GM18520 (cell line): ENCODE measurements around the gene CLEC9A.

Experiments used
- ATAC-seq: cut with Tn5 transposase; IDR thresholded peaks from one replicate; pipeline ENCODE4 v1.9.1; 2021; ENCODE audit not compliant: unreplicated experiment

CLEC9A gene

GRCh38 chr12:10065241-10065640 is 34.8 kb downstream of the CLEC9A start:
- no peak for ATAC-seq

GRCh38 chr12:10067264-10067663 is 36.8 kb downstream of the CLEC9A start:
- no peak for ATAC-seq

DNA sequence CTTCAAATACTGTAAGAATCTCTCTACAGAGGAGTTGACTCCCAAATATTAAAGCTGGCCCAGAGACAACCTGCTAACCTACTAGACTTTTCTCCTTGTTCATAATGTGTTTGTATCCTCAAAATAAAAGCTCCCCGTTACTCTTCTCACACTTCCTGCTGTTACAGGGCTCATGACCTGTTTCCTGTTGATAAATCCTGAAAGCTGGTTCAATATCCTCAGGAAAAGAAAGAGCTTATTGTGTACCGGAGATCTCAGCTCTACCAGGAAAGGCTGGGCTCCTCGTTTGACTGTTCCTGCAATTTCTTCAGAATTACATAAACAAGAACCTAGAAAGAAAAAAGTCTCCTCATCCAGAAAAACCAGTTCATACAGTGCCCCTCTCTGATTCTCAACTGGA is 37.5 kb downstream of the CLEC9A start:
- no peak for ATAC-seq

DNA sequence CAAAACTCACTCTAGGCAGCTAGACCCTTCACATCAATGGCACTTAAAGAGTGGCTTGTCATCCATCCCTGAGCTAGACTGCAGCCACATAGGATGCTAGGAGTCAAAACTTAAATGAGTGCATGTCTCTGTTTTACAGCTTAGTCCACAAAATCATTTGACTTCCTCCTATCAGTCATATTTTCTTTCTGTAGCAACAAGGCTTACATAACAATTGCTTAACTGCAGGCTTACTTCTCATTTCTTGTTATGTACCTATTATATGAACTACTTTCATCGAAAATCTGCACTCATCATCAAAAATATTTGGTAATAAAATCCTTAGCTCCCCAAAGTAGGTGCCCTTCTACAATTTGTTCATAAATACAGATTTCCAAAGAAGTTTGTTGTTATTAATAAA is 38.2 kb downstream of the CLEC9A start:
- no peak for ATAC-seq

GRCh38 chr12:10069099-10069498 is 38.6 kb downstream of the CLEC9A start:
- ATAC-seq, result no peak

- ATAC-seq, result no peak
Measured at GRCh38 chr12:10069976-10070375, 39.5 kb downstream of the CLEC9A start.

- ATAC-seq, result no peak
Measured at GRCh38 chr12:10070380-10070779, 39.9 kb downstream of the CLEC9A start.

DNA sequence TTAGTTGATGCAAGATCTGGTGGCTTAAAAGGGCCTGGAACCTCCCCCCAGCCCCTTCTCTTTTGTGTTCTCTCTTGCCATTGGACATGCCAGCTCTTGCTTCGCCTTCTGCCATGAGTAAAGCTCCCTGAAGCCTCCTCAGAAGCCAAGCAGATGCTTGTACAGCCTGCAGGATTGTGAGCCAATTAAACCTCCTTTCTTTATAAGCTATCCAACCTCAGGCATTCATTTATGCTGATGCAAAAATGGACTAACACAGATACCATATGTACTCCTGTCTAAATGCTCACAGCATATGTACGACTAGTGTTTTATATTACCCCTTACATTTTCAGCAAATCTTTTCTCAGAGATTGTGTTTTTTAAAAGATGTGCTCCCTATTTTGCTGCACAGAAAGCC is 41.6 kb downstream of the CLEC9A start:
- no peak for ATAC-seq

- ATAC-seq, result no peak
Measured at GRCh38 chr12:10073261-10073660, 42.8 kb downstream of the CLEC9A start.

DNA sequence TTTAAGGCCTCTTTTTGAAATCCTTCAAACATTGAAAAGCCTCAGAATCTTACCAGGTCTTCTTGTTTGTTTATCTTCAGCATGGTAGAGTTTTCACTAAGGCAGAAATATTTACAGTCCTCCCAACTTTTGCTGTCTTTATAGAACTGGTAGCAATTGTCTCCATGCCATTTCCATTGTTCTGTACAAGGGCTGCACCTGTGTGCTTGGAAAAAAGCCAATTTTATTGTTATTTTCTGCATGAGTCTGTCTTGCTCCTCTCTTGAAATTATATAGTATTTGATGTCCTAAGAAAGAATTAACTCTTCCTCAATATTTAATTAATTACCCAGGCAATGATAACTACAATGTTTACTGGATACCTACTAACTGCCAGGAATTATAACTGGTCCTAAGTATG is 45.0 kb downstream of the CLEC9A start:
- no peak for ATAC-seq

- ATAC-seq, result no peak
Measured at GRCh38 chr12:10082117-10082874, 51.8 kb downstream of the CLEC9A start.

DNA sequence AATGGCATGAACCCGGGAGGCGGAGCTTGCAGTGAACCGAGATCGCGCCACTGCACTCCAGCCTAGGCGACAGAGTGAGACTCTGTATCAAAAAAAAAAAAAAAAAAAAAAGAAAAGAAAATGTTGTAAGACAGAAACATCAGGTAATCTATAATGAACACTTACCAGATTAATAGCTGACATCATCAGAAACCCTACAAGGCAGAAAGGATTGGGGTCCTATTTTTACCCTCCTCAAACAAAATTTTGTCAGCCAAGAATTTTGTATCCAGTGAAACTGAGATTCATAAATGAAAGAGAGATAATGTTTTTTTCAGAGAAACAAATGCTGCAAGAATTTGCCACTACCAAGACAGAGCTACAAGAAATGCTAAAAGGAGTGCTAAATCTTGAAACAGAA is 54.3 kb downstream of the CLEC9A start:
- ATAC-seq, result no peak

- ATAC-seq, result no peak
Measured at GRCh38 chr12:10086387-10086786, 55.9 kb downstream of the CLEC9A start.

- ATAC-seq, result no peak
Measured at GRCh38 chr12:10088031-10088430, 57.5 kb downstream of the CLEC9A start.

DNA sequence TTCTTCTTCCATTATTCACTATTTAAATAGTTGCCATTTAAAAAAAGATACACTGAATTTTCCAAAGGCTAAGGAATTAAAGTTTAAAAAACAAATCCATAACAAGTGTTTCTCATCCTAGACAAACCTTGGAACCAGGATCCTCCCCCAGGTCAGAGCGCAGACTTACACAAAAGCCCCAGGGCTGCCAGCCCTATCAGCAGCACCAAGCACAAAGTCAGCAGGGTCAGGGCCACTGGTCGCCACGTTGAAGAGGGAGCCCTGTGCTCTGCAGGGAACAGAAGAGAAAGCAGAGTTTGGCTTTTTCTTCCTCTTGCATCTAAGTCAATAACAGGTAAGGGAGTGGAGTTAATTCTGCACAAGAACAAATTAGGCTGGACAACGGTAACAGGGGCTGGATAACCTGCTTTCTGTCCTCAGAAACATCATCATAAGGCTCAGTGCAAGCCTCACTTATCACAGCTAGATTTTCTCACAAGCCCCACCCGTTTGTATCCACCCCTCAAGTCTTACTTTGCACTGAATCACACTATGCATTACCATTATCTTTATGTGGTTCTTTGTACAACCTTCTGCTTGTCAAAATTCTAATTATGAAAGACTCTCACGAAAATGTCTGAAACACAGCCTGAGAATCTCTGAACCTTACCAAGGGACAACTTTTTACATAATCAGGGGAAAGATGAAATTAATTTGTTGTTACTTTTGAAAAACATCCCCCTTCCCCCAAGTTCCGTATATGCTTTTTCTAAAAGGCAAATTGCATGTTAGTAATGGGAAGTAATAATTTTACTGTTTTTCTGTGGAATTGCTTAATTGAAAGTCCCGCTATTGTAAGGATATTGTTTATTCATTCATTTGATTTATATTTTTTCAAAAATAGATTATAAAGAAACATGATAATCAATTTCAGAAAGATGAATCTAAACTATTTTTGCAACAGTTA is 58.7 kb downstream of the CLEC9A start:
- no peak for ATAC-seq

DNA sequence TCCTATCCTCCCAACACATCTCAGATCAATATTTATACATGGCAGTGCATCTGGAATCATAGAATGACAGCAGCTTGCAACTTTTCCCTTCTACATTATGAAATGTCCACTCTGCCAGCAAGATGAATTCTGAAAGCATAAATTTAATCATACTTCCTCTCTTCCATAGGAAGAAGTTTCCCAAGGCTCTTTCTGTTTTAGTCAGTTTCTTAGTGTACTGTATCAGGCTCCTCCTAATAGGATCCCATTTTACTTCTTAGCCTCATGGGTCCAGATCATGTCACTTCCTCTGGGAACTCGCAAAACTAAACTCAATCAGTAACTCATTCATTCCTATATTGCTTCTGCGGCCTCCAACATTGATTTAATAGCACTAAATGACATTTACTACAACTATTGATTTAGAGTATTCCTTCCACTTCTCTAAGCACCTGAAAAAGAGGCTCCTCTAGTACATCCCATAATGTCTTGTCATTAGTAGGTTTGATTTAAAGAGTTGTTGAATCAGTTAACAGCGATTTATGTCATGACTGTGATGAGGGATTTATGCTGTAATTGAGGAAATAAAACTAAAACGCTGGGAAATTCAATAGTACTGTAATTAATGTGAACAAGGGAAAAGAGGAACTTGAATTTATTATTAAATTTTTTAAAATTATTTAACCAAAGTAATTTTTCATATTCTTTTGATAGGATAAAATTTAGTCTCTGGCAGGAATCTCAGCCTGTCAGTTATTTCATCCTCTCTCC is 64.3 kb downstream of the CLEC9A start:
- no peak for ATAC-seq

DNA sequence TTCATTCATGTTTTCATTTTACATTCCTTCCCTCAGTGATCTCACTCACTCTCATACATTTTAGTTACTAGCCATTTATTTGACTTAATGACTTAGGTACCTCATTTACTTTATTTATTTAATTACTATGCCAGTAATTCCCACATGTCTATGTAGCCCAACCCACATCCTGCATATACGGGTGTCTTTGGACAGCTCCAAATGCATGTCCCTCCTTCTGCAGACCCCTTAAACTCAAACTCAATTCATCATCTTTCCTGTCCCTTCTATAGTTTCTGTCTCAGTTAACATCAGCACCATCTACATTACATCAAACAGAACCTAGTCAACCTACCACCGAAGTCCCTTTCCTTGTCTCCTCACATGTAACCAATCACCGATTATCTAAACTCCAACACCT is 65.5 kb downstream of the CLEC9A start:
- no peak for ATAC-seq

DNA sequence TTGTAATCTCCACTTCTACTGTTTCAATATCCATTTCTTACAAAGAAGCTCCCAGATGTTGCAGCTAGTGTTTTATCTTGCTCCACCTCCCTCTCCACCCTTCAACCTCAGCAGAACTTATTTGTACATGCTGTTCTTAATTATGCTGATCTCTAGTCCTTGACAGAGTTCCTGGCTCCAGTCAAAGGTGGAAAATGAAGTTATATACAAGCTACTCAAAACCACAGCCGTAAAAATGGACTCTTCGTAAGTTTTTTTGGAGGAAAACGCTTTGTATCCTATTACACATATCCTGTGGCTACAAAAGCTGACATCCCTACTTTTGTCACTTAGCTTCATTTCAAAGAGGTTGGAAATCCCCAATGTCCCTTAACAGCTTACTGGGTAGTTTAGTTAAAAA is 67.0 kb downstream of the CLEC9A start:
- no peak for ATAC-seq

DNA sequence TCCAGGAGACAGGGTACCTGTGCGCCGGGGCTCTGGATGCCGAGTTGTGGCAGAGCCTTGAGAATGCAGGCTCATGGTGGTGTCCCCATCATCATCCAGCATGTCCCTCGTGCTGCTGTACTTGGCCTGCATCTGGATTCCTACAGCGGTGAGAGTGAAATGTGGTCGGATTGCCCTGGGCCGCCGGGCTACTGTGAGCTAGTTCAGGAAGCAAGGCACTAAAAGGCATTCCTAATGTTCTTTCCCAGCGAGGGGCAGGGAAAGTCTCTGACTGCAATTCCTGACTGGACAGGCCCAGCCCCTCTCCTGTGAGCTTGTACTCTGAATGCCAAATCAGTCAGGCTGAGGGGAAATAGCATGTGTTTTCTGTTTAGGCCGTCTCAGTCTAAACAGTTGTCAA is 68.3 kb downstream of the CLEC9A start, which contains the start of gene CLEC1A:
CLEC1A (minus strand) TSS at position 195 of the 400 bp plus-strand sequence; CDS start at position 132, 63 bp downstream.
- no peak for ATAC-seq

- ATAC-seq, result no peak
Measured at GRCh38 chr12:10101042-10101579, 70.6 kb downstream of the CLEC9A start.

- no peak for ATAC-seq
Measured at GRCh38 chr12:10101648-10102220, 71.3 kb downstream of the CLEC9A start.
